ENCODE measurements around the gene CCDC78. TPM values are rescaled to one million over a fixed set of nuclear protein-coding genes. Genes with fewer than 3 reads are reported as not detected.

Gene CCDC78
- total and polyA plus RNA-seq, 7 experiments from 2014 or later, result 2.6 to 4.4 (median 3.0) TPM; not detected in 2

DNA sequence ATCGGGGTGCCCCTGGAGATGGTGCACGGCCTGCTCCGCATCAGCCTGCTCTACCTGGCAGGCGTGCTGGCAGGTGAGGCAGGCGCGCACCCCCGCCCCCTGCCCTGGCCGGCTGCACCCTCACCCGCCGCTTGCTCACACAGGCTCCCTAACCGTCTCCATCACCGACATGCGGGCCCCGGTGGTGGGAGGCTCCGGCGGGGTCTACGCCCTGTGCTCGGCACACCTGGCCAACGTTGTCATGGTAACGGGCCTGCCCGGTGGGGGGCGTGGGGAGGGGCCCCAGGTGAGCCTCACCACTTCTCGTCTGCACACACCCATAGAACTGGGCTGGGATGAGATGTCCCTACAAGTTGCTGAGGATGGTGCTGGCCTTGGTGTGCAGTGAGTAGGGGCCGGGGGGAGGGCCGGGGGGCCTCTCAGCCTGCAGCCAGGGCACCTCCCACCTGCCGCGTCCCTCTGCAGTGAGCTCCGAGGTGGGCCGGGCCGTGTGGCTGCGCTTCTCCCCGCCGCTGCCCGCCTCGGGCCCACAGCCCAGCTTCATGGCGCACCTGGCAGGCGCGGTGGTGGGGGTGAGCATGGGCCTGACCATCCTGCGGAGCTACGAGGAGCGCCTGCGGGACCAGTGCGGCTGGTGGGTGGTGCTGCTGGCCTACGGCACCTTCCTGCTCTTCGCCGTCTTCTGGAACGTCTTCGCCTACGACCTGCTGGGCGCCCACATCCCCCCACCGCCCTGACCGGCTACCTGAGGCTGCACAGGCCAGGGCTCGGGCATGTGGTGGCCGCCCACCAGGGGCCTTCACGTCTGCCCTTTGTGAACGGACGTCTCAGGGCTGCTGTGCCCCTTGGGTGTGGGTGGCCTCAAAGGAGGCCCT is 48.7 kb downstream of the CCDC78 start:
- DNase-seq, result no peak
- ChIA-PET POLR2A (interaction anchor here (0.7 to 3.1 kb wide), 5 partner anchors 9 to 52 kb away, joined by 3 to 12 read pairs (median 4); partner anchors contain the start of gene RHOT2), CTCF (no interaction called here)
- ATAC-seq, result no peak
- Histone ChIP-seq H3K36me3 (ENCODE audit: control insufficient read depth in 2 of 3, insufficient read depth in 3 of 3, low read length in 3 of 3) (peaks cover 0 to 37% (median 2%) of the 10 kb centered on the region in 3 experiments), H3K27me3 (ENCODE audit: control insufficient read depth in 2 of 2, insufficient read depth in 2 of 2, low read length in 2 of 2) (no peaks in the 10 kb centered on the region), H3K4me1 (ENCODE audit: control insufficient read depth in 2 of 2, insufficient read depth in 2 of 2, low read length in 2 of 2) (peaks cover 5 to 10% of the 10 kb centered on the region in 2 donors), H3K4me3 (ENCODE audit: low read length) (no peak overlapping the region), H3K27ac (ENCODE audit: low read depth, low read length) (no peak overlapping the region), H3K9me3 (ENCODE audit: control insufficient read depth in 2 of 3, low read length in 3 of 3) (no peaks in the 10 kb centered on the region)
- H3K9me3 Mint-ChIP-seq, result no peaks in the 10 kb centered on the region
- intact Hi-C loops (cut with micrococcal nuclease), result loop anchor here in 1 of 2 donors (2.0 kb wide), 1 partner anchor 17 kb away; no protein-coding TSS in a partner anchor
- H3K4me3 Mint-ChIP-seq, result peak overlapping the region in 4 of 10 donors; percentile 19 to 60 (median 40)
- peaks cover 0 to 11% (median 0%) of the 10 kb centered on the region in 5 donors for H3K36me3 Mint-ChIP-seq
- peaks cover 0 to 7% (median 0%) of the 10 kb centered on the region in 5 donors for H3K27me3 Mint-ChIP-seq
- no peak overlapping the region for H3K27ac Mint-ChIP-seq
- H3K4me1 Mint-ChIP-seq, result peaks cover 8 to 30% (median 21%) of the 10 kb centered on the region in 7 donors

DNA sequence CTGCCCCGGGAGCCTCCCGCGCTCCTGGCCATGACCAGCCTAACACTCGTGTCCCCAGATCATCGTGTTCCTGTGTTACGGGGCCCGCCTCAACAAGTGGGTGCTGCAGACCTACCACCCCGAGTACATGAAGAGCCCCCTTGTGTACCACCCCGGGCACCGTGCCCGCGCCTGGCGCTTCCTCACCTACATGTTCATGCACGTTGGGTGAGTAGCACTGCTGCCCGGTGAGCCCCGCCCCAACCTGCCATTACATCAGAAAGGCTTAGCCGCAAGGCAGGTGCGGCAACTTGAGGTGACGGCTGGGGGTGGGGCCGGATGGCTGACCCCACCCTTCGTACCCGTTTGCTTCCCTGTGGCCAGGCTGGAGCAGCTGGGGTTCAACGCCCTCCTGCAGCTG is 49.3 kb downstream of the CCDC78 start:
- peaks cover 5 to 10% of the 10 kb centered on the region in 2 donors for H3K4me1 ChIP-seq (ENCODE audit: control insufficient read depth in 2 of 2, insufficient read depth in 2 of 2, low read length in 2 of 2)
- DNase-seq (peak in 1 of 9 donors; percentile 61), ATAC-seq (no peak)
- no peak overlapping the region for H3K4me3 ChIP-seq (ENCODE audit: low read length)
- Mint-ChIP-seq H3K4me1 (peaks cover 5 to 25% (median 14%) of the 10 kb centered on the region in 7 donors), H3K9me3 (no peaks in the 10 kb centered on the region), H3K36me3 (peaks cover 0 to 7% (median 0%) of the 10 kb centered on the region in 5 donors), H3K27me3 (peaks cover 0 to 7% (median 0%) of the 10 kb centered on the region in 5 donors), H3K27ac (no peak overlapping the region), H3K4me3 (peak overlapping the region in 5 of 10 donors; percentile 12 to 60 (median 19))
- no peak overlapping the region for H3K27ac ChIP-seq (ENCODE audit: low read depth, low read length)
- intact Hi-C loops (cut with micrococcal nuclease), result no loop called here
- CTCF ChIA-PET, result no interaction called here
- no peaks in the 10 kb centered on the region for H3K9me3 ChIP-seq (ENCODE audit: control insufficient read depth in 2 of 3, low read length in 3 of 3)
- POLR2A ChIA-PET, result interaction anchor here (0.7 to 3.1 kb wide), 4 partner anchors 9 to 53 kb away, joined by 3 to 12 read pairs (median 4); partner anchors contain the start of gene RHOT2
- H3K36me3 ChIP-seq (ENCODE audit: control insufficient read depth in 2 of 3, insufficient read depth in 3 of 3, low read length in 3 of 3), result peaks cover 0 to 37% (median 0%) of the 10 kb centered on the region in 3 experiments
- no peaks in the 10 kb centered on the region for H3K27me3 ChIP-seq (ENCODE audit: control insufficient read depth in 2 of 2, insufficient read depth in 2 of 2, low read length in 2 of 2)

DNA sequence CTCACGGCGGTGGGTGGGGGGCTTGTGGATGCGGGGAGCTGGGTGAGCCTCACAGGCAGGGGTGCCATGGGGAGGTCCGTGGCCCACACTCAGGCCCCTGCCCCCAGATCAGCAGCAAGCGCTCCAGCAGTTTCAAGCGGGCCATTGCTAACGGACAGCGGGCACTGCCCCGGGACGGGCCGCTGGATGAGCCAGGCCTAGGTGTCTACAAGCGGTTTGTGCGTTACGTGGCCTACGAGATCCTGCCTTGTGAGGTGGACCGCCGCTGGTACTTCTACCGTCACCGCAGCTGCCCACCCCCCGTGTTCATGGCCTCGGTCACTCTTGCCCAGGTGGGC is 49.7 kb downstream of the CCDC78 start:
- H3K27me3 Mint-ChIP-seq, result peaks cover 0 to 7% (median 0%) of the 10 kb centered on the region in 5 donors
- ChIA-PET CTCF (no interaction called here), POLR2A (interaction anchor here (0.7 to 3.1 kb wide), 5 partner anchors 8 to 53 kb away, joined by 3 to 12 read pairs (median 3); partner anchors contain the start of gene RHOT2)
- no peak overlapping the region for H3K27ac Mint-ChIP-seq
- Histone ChIP-seq H3K27ac (ENCODE audit: low read depth, low read length) (no peak overlapping the region), H3K4me3 (ENCODE audit: low read length) (no peak overlapping the region), H3K9me3 (ENCODE audit: control insufficient read depth in 2 of 3, low read length in 3 of 3) (no peaks in the 10 kb centered on the region), H3K4me1 (ENCODE audit: control insufficient read depth in 2 of 2, insufficient read depth in 2 of 2, low read length in 2 of 2) (peaks cover 5 to 6% of the 10 kb centered on the region in 2 donors), H3K36me3 (ENCODE audit: control insufficient read depth in 2 of 3, insufficient read depth in 3 of 3, low read length in 3 of 3) (peaks cover 0 to 37% (median 0%) of the 10 kb centered on the region in 3 experiments), H3K27me3 (ENCODE audit: control insufficient read depth in 2 of 2, insufficient read depth in 2 of 2, low read length in 2 of 2) (no peaks in the 10 kb centered on the region)
- H3K36me3 Mint-ChIP-seq, result peaks cover 0 to 5% (median 0%) of the 10 kb centered on the region in 5 donors
- intact Hi-C loops (cut with micrococcal nuclease), result no loop called here
- no peak for DNase-seq
- no peak for ATAC-seq
- peaks cover 3 to 21% (median 12%) of the 10 kb centered on the region in 7 donors for H3K4me1 Mint-ChIP-seq
- no peaks in the 10 kb centered on the region for H3K9me3 Mint-ChIP-seq
- H3K4me3 Mint-ChIP-seq, result peak overlapping the region in 3 of 10 donors; percentile 17 to 60 (median 41)

DNA sequence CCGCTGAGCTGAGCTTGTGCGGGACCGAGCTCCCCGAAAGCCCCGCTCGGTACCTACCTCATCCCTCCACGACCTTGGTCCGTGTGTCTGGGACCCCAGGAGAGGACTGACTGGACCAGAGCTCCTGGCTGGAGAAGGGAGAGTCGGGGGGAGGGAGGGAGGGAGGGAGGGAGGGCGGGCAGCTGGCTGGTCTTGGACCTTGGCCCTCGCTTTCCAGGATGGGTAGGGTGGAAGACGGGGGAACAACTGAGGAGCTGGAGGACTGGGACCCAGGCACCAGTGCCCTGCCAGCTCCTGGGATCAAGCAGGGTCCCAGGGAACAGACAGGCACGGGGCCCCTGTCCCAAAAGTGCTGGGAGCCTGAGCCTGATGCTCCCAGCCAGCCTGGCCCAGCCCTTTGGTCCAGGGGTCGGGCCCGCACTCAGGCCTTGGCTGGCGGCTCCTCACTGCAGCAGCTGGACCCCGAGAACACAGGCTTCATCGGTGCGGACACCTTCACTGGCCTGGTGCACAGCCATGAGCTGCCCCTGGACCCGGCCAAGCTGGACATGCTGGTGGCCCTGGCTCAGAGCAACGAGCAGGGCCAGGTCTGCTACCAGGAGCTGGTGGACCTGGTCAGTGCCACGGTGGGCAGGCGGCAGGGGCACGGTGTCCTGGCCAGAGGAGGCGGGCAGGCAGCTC is 50.2 kb downstream of the CCDC78 start:
- Mint-ChIP-seq H3K27me3 (peaks cover 0 to 7% (median 0%) of the 10 kb centered on the region in 5 donors), H3K4me1 (peaks cover 0 to 16% (median 6%) of the 10 kb centered on the region in 7 donors), H3K36me3 (peaks cover 0 to 7% (median 0%) of the 10 kb centered on the region in 5 donors), H3K27ac (no peak overlapping the region), H3K9me3 (no peaks in the 10 kb centered on the region), H3K4me3 (peak overlapping the region in 1 of 10 donors; percentile 60)
- ChIA-PET POLR2A (interaction anchor here (0.9 to 3.1 kb wide), 5 partner anchors 8 to 20 kb away, joined by 3 to 12 read pairs (median 3); partner anchors contain the start of genes JMJD8 and RHOT2), CTCF (no interaction called here)
- ATAC-seq, result no peak
- Histone ChIP-seq H3K9me3 (ENCODE audit: control insufficient read depth in 2 of 3, low read length in 3 of 3) (no peaks in the 10 kb centered on the region), H3K27ac (ENCODE audit: low read depth, low read length) (no peak overlapping the region), H3K4me1 (ENCODE audit: control insufficient read depth in 2 of 2, insufficient read depth in 2 of 2, low read length in 2 of 2) (peaks cover 1 to 4% of the 10 kb centered on the region in 2 donors), H3K4me3 (ENCODE audit: low read length) (no peak overlapping the region), H3K27me3 (ENCODE audit: control insufficient read depth in 2 of 2, insufficient read depth in 2 of 2, low read length in 2 of 2) (no peaks in the 10 kb centered on the region), H3K36me3 (ENCODE audit: control insufficient read depth in 2 of 3, insufficient read depth in 3 of 3, low read length in 3 of 3) (peaks cover 0 to 39% (median 0%) of the 10 kb centered on the region in 3 experiments)
- intact Hi-C loops (cut with micrococcal nuclease), result no loop called here
- no peak for DNase-seq

DNA sequence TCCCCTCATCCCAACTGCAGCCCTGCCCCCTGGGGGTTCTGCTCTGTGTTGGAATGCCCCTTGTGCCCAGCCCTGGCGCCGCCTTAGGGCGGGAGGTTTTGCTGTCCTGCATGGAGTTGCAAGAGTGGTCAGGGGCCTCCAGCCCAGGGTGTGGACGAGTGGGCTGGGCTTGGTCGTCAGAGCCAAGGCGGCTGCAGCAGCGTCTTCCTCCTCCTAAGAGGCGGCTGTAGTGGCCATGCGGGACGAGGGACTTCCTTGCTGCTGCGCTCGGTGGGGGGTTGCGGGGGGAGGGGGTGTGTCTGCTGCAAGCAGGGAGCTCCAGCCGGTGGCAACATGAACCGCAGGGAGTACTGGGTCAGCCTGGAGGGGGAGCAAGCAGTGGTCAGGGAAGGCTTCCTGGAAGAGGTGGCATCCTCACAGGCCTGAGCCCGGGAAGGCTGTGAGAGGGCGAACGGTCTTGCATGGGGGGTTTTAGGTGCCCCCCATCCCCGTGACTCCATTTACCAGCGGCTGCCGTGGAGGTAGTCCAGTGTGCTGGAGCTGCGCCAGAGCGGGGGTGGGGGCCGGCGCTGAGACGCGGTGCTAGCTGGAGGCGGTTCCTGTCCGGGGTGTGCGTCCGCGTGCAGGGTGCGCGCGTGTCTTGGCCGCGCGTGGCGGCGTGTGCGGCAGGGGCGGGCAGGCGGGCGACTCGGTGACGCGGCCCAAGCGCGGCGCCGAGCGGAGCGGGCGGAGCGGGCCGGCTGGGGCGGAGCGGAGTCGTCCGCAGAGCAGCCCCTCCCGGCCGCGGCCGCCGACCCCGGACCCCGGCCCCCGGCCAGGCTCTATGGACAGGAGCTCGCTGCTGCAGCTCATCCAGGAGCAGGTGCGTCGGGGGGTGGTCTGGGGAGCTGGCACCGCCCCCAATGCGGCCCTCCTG is 51.0 kb downstream of the CCDC78 start, which contains the start of gene RHBDL1:
RHBDL1 (plus strand) TSS at position 704 of the 916 bp plus-strand sequence; CDS start at position 824, 120 bp downstream.
- intact Hi-C loops (cut with micrococcal nuclease), result no loop called here
- Histone ChIP-seq H3K4me1 (ENCODE audit: control insufficient read depth in 2 of 2, insufficient read depth in 2 of 2, low read length in 2 of 2) (no peaks in the 10 kb centered on the region), H3K4me3 (ENCODE audit: low read length) (no peak within 1 kb of the TSS), H3K27ac (ENCODE audit: low read depth, low read length) (no peak within 1 kb of the TSS), H3K9me3 (ENCODE audit: control insufficient read depth in 2 of 3, low read length in 3 of 3) (no peaks in the 10 kb centered on the region), H3K36me3 (ENCODE audit: control insufficient read depth in 2 of 3, insufficient read depth in 3 of 3, low read length in 3 of 3) (peaks cover 0 to 47% (median 2%) of the 10 kb centered on the region in 3 experiments), H3K27me3 (ENCODE audit: control insufficient read depth in 2 of 2, insufficient read depth in 2 of 2, low read length in 2 of 2) (no peaks in the 10 kb centered on the region)
- Mint-ChIP-seq H3K9me3 (no peaks in the 10 kb centered on the region), H3K27ac (no peak within 1 kb of the TSS), H3K27me3 (peaks cover 0 to 7% (median 0%) of the 10 kb centered on the region in 5 donors), H3K4me1 (peaks cover 0 to 14% (median 4%) of the 10 kb centered on the region in 7 donors), H3K4me3 (peak within 1 kb of the TSS in 7 of 10 donors; percentile 13 to 71 (median 51)), H3K36me3 (peaks cover 0 to 8% (median under 1%) of the 10 kb centered on the region in 5 donors)
- no peak for ATAC-seq
- DNase-seq, result no peak
- POLR2A ChIA-PET, result interaction anchor here (0.6 to 3.1 kb wide), 5 partner anchors 9 to 538 kb away, joined by 3 to 12 read pairs (median 3); partner anchors contain the start of gene JMJD8
- CTCF ChIA-PET, result no interaction called here
